DND-41 (cell line): Measurements from ENCODE around the gene GLT8D2.

ENCODE experiments used
- CTCF ChIP-seq: IDR thresholded peaks from 2 replicates; pipeline ENCODE4 v1.5.1; 2012; ENCODE audit warnings: borderline replicate concordance, low read length, moderate library complexity, mild to moderate bottlenecking; ENCODE audit not compliant: poor library complexity, severe bottlenecking; ENCODE audit errors: extremely low read depth
- EZH2 ChIP-seq: IDR thresholded peaks from 3 replicates; pipeline ENCODE4 v1.6.1; 2012; ENCODE audit warnings: borderline replicate concordance, low read depth, mild to moderate bottlenecking, moderate library complexity, low read length, inconsistent platforms; ENCODE audit not compliant: severe bottlenecking

GRCh38 chr12:104059963-104060362, 10.0 kb upstream of the GLT8D2 start:
- TF ChIP-seq CTCF (no peak), EZH2 (no peak)
